ENCODE measurements around the gene PFDN1.

DNA sequence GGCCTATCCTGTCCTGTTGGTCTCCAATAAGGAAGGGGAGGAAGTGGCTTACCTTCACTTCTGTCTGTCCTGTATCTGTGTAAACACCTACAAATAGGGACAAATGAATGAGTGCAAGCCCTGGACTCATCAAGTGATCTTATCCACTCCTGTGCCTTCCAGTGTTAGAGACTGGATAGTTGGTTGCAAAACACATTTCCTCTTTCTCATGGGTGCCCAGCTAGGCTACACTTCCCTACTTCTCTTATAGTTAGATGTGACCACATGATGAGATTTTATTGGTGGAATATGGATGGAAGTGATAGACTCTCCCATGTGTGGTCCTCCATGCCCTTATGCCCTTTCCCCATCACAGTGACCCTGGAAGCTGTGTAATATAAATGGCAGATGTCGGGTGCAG lies 16.9 kb upstream of the PFDN1 start:
- TF ChIP-seq POLR2AphosphoS5 (IDR thresholded peaks at IDR 0.05; ENCODE audit: low read length), result no peak
- TF ChIP-seq, protein P1, sequence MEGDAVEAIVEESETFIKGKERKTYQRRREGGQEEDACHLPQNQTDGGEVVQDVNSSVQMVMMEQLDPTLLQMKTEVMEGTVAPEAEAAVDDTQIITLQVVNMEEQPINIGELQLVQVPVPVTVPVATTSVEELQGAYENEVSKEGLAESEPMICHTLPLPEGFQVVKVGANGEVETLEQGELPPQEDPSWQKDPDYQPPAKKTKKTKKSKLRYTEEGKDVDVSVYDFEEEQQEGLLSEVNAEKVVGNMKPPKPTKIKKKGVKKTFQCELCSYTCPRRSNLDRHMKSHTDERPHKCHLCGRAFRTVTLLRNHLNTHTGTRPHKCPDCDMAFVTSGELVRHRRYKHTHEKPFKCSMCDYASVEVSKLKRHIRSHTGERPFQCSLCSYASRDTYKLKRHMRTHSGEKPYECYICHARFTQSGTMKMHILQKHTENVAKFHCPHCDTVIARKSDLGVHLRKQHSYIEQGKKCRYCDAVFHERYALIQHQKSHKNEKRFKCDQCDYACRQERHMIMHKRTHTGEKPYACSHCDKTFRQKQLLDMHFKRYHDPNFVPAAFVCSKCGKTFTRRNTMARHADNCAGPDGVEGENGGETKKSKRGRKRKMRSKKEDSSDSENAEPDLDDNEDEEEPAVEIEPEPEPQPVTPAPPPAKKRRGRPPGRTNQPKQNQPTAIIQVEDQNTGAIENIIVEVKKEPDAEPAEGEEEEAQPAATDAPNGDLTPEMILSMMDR (IDR thresholded peaks at IDR 0.05 in 2 of 3, conservative IDR thresholded peaks at IDR 0.05 in 1 of 3; ENCODE audit: control insufficient read depth in 2 of 3, extremely low read depth in 1 of 3, insufficient read depth in 1 of 3, low read depth in 3 of 3, low read length in 3 of 3), result no peak
- no peak for TF ChIP-seq CBX5 (IDR thresholded peaks at IDR 0.05; ENCODE audit: low read depth)
- no peak for TF ChIP-seq FOXM1 (IDR thresholded peaks at IDR 0.05; ENCODE audit: low read depth, low read length)
- TF ChIP-seq HDAC2 (IDR thresholded peaks at IDR 0.05), result no peak
- no peak for TF ChIP-seq HDAC6 (IDR thresholded peaks at IDR 0.05; ENCODE audit: unreplicated experiment)
- TF ChIP-seq GABPA (IDR thresholded peaks at IDR 0.05; ENCODE audit: low read depth), result no peak
- TF ChIP-seq, protein P2, sequence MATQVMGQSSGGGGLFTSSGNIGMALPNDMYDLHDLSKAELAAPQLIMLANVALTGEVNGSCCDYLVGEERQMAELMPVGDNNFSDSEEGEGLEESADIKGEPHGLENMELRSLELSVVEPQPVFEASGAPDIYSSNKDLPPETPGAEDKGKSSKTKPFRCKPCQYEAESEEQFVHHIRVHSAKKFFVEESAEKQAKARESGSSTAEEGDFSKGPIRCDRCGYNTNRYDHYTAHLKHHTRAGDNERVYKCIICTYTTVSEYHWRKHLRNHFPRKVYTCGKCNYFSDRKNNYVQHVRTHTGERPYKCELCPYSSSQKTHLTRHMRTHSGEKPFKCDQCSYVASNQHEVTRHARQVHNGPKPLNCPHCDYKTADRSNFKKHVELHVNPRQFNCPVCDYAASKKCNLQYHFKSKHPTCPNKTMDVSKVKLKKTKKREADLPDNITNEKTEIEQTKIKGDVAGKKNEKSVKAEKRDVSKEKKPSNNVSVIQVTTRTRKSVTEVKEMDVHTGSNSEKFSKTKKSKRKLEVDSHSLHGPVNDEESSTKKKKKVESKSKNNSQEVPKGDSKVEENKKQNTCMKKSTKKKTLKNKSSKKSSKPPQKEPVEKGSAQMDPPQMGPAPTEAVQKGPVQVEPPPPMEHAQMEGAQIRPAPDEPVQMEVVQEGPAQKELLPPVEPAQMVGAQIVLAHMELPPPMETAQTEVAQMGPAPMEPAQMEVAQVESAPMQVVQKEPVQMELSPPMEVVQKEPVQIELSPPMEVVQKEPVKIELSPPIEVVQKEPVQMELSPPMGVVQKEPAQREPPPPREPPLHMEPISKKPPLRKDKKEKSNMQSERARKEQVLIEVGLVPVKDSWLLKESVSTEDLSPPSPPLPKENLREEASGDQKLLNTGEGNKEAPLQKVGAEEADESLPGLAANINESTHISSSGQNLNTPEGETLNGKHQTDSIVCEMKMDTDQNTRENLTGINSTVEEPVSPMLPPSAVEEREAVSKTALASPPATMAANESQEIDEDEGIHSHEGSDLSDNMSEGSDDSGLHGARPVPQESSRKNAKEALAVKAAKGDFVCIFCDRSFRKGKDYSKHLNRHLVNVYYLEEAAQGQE (IDR thresholded peaks at IDR 0.05; ENCODE audit: low read depth, low read length), result no peak
- TF ChIP-seq NR2C2 (IDR thresholded peaks at IDR 0.05; ENCODE audit: borderline replicate concordance, control insufficient read depth, insufficient read length, low read depth), result no peak
- TF ChIP-seq RAD21 (IDR thresholded peaks at IDR 0.05; ENCODE audit: insufficient read depth, low read depth, low read length), result no peak
